HG03575 (cell line): ENCODE results near the gene EPHB1.
"Not testable (repeated sequence)": the region's sequence is repeated elsewhere in the genome, so short reads cannot be mapped to it uniquely, and the experiment has no call there.

ENCODE experiments used
- ATAC-seq: cut with Tn5 transposase; IDR thresholded peaks from one replicate; pipeline ENCODE4 v1.9.1; 2021; ENCODE audit not compliant: unreplicated experiment, insufficient number of reproducible peaks, low FRiP score; ENCODE audit errors: extremely low read depth

The EPHB1 gene

DNA sequence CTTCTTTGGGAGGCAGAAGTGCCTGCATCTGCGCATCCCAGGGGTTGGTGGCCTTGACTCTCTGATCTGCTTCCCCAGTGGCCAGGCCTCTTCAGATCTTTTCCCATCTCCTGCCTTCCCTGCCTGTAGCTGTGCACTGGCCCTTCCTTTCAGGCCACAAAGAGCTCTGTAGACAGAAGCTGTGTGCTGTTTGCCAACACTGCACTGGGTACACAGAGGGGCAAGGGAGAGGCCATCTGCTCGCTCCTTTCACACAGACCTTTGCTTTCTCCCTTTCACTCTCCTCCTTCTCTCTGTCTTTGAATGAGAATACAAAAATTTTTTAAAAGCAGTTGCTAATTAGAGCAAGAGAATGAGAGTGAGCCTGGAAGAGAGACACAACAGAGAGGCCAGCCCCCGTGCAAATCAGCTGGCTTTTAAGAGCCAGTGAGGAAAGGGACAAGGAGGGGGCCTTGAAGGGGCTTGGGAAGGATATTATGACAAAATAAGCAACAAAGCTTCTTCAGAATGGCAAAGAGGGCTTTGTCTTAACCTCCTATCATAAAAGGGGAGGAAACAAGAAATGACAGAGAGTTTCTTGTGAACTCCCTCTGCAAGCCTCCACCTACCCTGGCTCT is 170.9 kb downstream of the EPHB1 start:
- ATAC-seq = no peak

DNA sequence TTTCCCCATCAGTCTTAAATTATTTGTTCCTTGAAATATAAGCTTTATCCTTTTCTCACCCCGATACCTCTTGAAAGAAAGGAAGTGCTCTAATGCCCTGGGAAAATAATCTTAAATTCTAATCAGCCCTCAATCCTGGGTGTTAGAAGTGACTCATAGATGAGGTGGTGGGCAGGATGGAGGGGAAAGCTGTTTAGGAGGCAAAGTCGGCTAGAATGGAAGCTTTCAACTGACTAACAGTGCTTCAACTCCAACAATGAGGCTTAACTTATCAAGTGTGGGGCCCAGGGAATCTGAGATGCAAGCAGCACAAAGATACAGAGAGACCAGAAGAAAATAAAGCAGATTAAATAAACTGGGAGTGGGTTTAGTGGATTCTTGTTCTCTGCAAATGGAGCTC is 175.8 kb downstream of the EPHB1 start:
- ATAC-seq = no peak

DNA sequence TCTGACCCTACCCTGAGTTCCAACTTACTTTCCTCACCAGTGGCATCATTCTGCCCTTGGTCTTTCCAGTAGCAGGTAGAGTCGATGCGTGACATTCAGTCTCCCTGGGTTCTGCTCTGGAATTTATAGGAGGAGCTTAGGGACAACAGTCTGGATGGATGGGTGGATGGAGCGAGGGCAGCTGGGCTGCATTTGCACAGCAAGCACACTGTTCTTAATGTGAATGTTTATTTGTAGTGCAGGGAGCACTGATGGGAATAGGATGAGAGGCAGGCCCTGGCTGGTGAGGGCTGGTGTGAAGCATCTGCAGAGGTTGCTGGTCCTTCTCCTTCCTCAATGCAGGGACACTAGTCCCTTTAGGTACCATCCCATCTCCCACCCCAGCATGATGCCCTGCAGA is 176.2 kb downstream of the EPHB1 start:
- no peak for ATAC-seq

DNA sequence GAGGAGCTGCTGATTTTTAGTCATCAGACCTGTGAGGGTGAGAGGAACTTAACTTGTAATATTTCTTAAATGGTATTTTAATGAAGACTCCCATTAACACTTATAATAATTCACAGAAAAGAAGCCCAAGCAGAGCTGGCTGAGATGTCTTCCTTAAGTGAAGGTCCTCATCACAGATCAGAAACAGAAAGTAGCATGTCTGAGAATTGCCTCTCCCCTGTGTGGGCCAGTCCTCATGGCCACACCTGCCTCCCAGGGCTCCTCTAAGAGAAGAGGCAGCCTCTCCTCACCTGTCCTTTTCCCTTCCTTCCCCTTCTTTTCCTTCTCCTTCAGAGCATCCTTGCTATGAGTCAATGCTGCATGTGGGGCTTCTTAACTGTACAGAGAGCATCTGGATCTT is 176.8 kb downstream of the EPHB1 start:
- ATAC-seq = not testable (repeated sequence)

DNA sequence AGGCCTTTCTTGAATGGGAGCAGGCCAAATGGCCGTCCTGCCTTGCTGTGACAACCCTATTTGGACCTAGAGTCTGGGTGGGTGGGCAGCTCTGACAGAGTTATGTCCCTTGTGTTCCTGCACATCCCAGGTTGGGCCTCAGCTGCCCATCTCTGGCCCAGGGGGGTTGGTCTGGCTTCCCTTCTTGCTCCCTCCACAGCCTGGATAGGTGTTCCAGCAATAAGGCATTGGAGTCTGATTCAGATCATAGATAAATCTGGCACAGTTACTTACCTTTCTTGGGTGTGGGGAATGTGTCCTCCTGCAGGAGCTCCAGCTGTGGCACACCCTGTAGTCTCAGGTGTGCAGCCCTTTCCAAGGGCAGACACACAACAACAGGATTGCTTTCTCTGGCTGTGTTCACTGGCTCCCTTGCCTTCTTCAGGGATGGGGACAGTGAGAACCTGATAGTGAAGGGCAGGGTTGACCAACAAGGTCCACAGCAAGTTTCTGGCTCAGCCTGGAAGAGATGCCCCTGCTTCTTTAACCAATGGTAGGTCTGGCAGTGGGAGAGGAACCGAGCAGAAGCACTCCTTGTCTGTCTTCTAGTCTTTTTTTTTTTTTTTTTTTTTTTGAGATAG is 177.9 kb downstream of the EPHB1 start:
- no peak for ATAC-seq

DNA sequence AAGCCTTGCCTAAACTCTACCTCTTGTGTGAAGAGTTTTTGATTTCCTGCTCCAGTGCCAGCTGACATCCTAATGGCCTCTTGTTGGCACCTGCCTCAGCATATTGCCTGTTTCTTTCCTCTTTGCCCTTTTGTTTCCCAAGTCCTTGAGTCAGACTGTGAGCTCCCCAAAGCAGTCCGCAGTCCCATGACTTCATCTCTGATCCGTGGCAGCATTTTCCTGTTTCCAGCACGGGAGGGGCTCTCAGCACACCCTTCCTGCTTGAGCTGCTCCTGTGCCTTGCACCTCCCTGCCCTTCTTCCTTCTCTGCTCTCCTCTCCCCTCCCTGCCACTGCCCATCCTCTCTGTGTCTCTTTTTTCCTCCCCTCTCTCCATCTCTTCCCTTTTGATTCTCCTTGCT is 179.6 kb downstream of the EPHB1 start:
- ATAC-seq = no peak

DNA sequence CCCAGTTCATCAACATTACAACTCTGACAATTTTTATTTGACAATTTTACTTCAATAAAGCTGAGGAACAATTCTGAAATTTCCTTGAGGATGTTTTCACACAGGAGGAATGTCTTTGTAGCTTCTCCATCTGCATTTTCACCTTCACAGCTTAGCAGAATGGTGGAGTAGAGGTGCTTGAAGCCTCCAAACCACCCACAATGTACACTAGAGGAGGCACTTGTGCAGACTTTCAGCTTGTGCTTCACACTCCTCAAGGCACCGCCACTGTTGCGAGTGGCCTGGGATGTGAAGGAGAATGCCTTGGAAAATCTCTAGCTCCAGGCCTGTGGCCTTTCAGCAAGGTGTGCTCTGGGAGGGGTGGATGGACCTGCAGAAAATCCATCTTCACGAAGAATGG is 181.9 kb downstream of the EPHB1 start:
- ATAC-seq = no peak

DNA sequence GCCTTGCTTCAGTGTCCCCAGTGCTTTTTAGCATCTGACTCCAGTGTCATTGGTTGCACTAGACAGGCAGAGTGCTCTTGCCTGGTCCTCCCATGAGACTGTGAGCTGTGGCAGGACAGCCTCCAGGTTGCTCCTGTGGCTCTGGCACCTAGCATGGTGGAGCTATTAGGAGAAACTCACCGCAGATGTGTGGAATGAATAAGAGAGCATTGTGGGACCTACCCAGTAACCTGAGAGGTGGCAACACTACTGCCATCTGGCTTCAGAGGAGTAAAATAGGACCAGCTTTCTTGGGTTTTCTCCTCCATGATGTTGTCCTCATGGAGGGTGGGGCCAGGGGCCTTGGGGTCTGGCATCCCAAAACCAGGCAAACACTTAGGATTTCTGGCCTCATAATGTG is 183.6 kb downstream of the EPHB1 start:
- no peak for ATAC-seq

DNA sequence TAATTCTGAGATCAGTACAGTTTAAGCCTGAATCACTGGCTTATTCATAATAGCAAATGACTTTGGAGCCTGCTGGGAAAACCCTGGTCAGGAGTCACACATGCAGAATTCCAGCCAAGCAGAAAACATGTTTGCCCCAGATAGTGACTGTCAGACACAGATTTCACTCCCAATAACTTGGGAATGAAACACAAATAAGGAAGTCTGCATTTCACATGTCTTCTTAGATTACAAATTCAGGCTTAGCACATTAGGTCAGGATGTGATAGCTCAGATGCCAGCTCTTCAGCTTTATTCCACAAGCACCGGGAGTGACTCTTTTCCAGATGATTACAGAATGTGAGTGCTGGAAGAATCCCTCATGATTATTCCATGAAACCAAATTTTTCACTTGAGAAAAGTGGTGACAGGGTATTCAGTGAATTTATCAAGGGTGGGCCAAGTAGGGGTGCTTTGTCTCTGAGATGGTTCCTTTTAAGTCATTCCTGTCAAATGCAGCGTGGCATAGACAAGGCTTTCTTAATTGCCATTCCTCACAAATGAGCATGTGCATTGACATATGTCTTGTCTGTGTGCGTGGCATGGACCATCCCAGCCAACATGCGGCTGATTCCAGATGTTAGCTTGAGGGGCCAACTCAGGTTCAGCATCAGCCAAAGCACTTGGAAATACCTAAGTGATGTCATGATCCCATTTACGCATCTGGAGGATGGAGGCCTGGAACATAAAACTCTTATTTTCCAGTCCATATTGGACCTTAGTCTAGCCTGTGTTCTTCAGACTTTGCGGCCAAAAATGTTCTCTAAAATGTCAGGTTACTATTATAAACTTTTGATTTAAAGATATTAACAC is 191.0 kb downstream of the EPHB1 start:
- ATAC-seq = no peak

DNA sequence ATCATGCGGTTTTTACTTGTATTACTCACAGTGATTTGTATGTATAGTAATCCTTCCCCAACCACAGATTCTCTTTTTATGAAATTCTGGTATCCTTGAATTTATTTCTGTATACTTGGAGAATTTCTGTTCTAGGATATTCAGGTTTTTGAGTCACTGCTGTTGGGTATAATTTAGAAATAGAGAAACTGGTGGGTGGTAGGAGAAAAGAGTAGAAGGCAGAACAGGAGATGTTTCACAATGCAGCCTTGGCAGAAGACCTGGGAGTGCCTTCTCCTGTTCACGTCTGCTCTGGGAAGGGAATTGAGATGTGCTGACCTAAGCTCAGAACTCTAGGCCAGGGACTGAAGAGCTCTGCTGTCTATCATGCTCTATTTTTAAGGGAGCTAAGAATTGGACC is 193.6 kb downstream of the EPHB1 start:
- ATAC-seq = no peak

DNA sequence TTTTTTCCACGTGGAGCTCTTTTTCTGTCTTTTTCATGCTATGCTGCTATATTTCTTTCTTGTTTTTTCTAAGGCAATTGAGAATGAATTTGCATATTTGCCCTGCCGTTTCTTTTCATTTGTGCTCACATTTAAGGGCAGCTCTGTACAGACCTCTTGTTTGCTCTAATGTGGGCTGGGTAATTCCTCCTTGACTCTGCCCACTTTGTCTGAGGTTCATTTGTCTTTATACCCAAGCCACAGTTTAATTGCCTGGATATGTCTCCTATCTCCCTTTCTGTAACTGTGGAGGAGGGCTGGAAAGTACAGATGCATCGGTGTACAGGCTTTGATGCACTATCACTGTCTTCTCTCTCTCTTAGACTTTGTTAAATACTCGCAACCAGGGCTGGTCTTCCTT is 195.9 kb downstream of the EPHB1 start:
- no peak for ATAC-seq

DNA sequence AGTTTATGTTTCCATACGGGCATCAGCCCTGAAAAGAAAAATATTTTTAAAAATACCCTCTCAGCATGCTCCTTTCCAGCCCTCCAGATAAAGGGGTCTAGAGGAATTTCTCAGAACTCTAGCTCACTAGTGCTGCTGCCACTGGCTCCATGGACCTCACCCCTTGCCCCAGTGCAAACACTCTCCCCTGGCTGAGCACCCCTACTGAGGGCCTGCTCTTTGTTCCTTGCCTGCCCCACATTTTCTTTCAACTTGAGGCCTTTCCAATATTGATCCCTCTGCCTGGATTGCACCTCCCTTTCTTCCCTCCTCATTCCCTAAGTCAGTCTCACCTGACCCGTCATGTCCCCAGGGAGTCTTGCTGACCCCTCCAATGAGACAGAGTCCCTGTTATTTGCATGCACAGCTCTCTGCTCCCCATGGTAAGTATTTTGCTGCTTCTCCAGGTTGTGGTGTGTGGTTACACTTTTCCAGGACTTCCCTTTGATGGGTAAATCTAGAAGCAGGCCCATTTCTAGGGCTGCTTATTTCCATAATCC is 196.5 kb downstream of the EPHB1 start:
- ATAC-seq = no peak

DNA sequence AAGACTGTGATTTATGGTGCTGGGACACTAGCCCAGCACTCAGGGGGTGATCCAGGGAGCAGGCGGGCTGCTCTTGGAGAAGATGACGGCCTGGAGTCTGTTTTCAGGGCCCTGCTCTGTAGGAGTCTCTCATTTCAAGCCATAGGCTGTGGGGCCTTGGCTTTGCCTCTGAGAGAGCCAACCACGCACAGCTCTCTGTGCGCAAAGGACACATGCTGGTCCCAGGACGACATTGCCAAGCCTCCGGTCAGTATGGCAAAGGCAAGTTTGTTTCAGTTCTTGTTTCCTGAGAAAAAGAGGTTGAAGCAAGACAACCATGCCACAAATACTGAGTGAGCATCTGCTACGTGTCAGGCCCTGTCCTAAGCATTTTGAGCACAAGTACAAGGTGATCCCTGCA is 197.1 kb downstream of the EPHB1 start:
- ATAC-seq = no peak

DNA sequence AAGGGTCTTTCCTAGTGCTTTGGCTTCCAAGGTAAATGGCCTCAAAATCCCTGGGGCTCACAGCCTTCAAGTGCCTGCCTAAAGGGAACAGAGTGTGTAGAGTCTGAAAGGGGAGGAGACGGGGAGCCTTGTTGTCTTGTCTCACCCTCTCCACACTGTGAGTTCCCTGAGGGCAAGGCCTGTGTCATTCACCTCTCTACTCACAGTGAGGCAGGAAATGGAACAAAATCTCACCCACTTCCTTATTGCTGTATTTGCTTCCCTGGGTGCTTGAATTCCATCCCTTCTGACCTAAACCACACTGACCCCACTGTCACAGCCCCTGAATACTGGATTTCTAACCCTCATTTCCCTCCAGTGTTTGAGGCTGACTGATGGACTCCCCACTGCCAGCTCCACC is 197.5 kb downstream of the EPHB1 start:
- ATAC-seq = no peak

DNA sequence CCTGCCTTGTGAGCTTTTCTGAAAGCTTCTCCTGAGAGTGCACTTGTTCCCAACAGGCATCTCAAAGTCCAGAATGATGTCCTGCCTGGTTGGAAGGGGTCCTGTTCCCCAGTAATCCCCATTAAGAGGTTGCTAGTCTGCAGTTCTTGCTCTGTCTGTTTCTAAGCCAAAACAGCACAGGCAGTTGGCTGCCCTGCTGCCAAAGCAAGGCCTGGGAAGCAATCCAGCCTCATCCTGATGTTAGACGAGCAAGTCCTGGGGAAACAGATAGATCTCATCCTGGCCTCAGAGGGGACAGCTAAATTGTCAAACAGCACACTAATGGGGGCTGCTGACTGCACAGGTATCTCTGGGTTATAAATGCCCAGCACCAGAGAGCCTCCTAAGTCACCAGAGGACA is 198.0 kb downstream of the EPHB1 start:
- ATAC-seq = no peak

DNA sequence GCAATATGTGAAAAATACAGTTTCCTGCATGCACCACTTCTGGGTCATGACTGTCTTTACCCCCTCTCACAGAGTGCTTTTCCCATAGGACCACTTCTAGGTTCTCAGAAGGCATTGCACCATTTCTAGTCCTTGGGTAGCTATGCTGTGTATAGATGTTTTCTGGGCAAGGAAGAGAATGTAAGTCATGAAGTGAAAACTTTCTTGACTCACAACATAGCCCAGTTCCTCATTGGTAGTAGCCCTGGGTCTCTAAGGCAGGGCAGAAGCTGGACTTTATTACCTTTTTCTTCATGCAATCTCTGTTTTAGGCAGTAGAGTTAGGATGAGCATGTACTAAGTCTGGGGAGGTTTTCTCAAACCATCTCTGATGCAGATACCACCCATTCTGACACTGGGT is 203.1 kb downstream of the EPHB1 start:
- no peak for ATAC-seq

DNA sequence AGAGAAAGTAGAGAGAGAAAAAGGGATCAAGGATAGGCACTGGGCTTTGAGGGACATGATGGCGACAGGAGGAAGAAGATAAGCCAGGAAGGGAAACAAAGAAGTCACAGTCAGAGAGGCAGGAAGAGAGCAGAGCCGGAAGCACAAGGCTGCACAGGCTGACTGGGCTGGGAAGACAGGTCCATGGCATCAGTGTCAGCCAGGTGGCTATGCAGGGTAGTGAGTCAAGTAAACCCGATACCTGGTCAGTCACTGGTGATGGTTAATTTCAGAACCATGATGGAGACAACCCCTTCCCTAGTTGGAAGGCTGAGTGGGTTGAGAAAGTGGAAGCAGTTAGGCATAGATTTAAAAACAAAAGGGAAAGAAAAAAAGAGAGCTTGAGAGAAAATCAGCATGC is 203.8 kb downstream of the EPHB1 start:
- no peak for ATAC-seq

DNA sequence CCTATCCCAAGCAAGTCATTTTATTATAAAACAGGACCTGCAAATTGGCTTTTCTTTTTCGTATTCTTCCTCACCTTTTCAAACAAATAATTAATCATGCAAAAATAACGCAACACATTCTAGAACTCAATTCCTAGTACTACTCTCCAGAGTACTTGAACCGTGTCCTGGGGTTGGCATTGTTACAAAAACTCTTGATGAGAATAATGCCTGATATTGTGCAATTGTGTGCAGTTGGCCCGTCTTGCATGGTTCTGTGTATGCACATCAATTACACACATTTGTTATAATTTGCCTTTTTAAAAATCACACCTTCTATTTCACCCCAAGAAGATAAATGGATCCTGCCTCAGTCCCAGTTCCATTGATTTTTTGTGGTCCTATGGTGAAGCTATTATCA is 205.4 kb downstream of the EPHB1 start:
- no peak for ATAC-seq

DNA sequence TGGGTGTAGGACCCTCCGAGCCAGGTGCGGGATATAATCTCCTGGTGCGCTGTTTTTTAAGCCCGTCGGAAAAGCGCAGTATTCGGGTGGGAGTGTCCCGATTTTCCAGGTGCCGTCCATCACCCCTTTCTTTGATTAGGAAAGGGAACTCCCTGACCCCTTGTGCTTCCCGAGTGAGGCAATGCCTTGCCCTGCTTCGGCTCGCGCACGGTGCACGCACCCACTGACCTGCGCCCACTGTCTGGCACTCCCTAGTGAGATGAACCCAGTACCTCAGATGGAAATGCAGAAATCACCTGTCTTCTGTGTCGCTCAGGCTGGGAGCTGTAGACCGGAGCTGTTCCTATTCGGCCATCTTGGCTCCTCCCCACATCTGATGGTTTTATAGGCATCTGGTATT is 210.6 kb downstream of the EPHB1 start:
- not testable (repeated sequence) for ATAC-seq

DNA sequence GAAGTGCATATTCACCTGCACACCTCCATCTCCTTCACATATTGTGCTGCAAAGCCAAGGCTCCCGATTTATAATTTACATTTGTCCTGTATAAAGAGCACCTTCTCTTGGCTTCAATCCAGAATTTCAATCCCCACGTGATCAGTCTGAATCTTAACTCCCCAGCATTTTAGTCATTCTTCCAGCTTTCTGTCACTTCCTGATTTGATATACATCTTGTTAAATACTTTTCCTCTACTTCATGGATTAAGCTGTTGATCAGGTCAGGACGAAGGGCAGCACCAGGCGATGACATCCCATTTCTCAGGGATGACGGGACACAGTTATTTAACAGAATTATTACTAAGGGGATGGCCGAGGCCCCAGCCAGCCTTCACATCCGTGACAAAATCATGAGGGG is 212.5 kb downstream of the EPHB1 start:
- ATAC-seq = no peak
